ENCODE results near the gene ARID1B.
A peak's percentile ranks its signal among the peaks of the same experiment; 100 is the strongest.

The ARID1B gene

DNA sequence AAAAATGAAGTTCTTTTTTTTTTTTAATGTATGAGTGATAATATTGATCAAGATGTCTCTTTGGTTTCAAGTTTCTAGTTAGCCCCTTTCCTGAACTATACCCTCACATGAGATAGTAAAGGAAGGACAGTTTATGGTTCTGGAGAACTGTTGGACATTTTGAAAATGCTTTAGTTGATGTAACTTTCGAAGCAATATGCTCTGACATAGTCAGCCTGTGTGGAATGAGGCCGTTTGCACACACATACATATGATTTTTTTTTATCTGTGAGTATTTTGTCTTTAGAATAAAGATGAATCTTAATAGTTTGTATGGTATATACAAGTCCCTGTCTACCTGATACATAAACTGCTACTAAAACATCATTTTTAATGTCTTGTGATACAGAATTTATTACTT is 177.0 kb downstream of the ARID1B start:
- DNase-seq (ENCODE audit: extremely low read depth in 1 of 2, low read depth in 1 of 2) = no peak

DNA sequence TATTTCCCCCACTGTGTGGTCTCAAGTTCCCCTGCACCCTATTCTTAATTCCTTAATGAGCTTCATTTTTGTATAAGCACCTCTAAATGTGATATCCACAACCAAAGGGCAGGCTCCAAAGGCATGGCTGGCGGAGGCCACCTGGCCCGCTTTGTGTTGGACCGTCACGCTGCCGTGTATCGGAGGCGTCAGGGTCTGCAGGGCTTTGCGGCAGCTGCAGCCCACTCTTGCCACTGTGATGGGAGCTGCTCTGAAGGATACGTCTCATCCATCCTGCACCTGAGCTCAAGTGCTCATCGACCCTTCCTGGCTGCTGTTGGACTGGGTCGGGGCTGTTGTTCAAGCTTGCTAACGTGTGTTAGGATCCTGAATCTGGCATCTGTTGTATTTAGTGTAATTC is 177.6 kb downstream of the ARID1B start:
- DNase-seq (ENCODE audit: extremely low read depth in 1 of 2, low read depth in 1 of 2) = no peak

DNA sequence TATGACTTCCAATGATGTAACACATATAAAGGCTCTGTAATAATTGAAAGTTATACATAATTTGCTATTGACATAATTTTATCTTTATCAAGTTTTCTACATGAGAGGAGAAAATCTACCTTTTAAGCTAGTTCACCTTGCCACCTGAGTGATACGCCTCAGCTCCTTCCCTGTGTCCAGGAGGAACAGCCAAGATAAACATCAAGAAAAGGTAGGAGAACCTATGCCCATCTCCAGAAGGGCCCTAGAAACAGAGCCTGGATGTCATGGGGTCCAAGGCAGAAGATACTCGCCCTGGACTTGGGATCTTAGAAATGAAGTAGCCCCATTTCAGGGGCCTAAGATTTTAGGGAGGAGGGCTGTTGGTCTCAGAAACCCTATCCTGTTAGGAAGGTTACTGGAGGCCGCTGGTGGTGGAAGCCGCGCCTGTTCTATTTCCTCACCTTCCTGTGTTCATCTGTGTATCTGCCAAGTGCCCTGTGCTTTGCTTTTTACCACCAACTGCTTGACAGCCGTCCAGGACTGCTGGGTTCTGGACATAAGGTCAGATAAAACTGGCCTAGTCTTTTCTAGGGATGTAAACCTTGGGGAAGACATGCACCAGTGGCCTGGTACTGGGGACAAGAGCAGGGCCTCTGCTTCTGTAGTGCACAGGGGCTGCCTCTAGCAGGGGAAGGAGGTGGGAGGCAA is 178.5 kb downstream of the ARID1B start:
- no peak for DNase-seq (ENCODE audit: extremely low read depth in 1 of 2, low read depth in 1 of 2)

DNA sequence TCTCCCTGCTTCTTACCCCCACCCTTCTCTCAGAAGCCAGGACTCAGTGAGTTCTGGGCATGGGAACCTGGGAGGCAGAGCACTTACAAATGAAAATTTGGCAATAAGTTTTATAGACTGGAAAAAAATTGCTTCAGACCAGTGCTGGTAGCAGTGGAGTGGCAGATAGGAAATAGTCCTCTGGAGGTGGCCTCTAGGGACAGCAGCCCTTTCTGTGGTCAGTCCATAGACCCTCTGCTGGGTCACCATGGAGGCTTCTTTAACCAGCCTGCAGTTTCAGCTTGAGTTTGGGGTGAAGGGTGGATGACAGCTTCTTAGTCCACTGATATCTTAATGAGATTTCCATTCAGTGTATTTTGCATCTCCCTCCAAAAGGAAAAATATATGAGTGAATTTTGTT is 179.1 kb downstream of the ARID1B start:
- no peak for DNase-seq (ENCODE audit: extremely low read depth in 1 of 2, low read depth in 1 of 2)

DNA sequence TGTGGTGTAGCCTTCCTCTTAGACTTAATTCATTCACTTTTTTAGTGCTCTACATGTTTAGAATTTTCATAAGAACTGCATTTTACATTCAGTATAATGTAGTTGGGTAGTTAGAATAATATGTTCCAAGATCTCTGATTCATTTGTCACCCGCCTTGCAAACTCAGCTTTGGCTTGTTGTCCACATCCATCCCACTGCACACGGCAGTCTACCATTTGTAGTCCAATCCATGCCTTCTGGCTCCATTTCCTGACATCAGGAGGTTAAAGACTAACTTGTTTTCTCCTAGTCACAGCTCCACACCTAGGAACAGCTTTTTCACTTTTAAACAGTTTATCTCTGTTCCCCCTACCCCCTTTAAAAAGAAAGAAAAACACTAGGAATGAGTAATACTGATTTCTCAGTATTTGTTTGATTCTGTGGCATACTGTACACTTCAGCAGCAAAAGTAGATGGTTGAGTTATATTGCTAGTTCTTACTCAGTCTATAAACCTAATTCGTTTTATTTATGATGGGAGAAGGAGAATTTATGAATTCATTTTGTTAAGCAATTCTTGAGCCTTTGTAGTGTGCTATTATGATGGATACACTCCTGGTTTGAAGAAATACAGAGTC is 180.9 kb downstream of the ARID1B start:
- DNase-seq (ENCODE audit: extremely low read depth in 1 of 2, low read depth in 1 of 2) = no peak

DNA sequence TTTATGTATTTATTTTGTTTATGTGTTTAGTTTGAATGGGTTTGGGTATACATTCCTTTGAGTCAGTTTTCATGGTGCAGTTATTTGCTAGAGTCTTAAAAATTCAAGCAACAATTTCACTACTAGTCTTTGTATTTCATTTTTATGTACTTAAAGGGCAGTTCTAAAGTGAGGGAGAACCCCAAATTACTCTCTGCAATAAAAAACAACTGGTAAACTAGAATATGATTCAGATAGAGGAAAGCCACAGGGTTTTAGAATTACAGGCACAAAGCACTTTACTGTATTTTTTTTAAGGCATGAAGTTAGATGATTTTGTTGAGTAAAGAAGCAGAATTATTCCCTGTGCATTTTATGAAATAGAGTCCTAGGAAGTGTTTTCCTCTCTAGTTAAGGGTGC is 183.3 kb downstream of the ARID1B start:
- no peak for DNase-seq (ENCODE audit: extremely low read depth in 1 of 2, low read depth in 1 of 2)

DNA sequence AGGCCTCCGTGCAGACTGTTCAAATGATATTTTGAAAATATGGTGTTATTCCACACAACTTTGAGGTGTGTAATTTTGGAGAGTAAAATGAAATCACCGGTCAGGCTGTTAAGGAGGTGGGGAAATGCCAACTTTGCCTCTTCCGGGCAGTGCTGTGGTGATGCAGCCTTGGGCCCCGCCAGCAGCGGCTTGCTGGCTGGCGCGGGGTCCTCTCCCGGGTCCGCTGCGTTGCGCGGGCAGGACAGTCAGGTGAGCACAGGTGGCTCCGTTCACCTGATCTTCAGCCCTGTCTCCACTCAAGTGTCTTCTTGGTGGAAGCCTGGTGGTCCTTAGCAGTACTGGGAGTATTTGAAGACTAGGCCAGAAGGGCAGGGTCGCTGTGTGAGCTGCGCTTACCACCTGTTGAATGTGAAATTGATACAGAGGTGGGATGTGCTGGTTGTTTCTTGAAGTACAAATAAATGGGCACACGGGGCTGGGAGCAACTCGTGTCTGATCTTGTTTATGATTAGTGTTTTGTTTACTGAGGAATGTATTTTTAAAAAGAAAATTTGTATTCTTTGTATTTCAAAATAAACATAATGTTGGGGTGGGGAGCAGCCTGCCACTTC is 184.2 kb downstream of the ARID1B start:
- DNase-seq (ENCODE audit: extremely low read depth in 1 of 2, low read depth in 1 of 2) = no peak

DNA sequence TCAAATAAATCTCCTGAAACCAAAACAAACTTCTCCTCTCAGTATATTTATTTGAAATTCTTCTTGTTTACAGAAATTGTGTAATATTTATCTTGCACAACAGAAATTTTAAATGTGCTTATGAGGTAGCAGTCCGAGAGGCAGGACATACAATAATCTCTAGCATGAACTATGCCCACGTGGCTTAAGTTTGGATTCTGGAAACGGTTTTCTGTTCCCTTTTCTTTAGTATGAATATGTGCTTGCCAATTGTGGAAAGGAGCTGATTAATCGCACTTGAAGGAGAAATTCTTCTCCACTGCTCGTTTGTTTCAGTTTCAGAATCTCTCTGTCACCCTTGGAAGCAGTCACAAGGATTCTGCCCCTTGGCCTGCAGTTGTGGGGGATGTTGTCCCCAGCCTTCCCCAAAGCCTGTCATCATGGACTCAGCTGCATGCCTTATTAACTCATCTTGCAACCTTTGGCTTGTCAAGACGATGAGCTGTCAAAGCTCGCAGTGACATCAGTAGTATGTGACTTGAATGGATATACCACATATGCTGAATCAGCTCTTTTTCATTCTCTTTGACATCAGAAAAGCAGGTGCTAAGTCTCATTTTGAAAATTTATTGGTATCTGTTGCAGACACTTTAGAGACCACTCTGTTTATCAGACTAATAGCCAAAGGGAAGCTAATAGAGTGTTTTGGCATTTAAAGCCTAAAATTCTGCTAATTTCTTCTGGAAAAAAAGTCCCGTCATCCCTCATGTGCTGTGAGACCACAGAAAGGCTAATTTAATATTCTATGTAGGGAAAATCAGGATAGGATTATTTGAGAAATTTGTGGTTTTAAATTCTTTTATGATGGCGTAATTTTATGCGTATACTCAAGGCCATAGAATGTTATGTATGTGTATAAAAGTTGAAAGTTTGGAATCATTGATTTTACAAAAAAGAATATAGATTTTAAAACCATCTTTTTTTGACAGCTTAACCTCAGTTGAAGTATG is 186.8 kb downstream of the ARID1B start:
- peak in 1 of 2 donors; percentile 61 for DNase-seq (ENCODE audit: extremely low read depth in 1 of 2, low read depth in 1 of 2)

DNA sequence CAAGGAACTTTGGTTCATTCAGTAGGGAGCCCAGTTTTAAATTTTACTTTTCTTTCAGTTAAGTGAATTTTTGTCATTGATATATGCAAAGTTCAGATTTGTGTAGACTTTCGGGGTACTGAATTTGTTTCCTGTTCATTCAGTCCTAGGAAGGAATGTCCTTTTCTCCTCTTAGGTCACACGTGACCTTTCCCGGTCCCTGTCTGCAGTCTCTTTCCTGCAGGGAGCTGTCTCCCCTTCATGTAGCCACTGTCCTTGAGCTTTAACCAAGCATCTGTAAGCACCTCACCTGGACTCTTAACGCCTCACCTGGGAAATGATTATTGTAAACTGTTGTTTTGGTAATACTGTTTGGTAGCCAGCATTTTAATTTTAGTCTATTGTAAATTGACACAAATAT is 190.7 kb downstream of the ARID1B start:
- no peak for DNase-seq (ENCODE audit: extremely low read depth in 1 of 2, low read depth in 1 of 2)

DNA sequence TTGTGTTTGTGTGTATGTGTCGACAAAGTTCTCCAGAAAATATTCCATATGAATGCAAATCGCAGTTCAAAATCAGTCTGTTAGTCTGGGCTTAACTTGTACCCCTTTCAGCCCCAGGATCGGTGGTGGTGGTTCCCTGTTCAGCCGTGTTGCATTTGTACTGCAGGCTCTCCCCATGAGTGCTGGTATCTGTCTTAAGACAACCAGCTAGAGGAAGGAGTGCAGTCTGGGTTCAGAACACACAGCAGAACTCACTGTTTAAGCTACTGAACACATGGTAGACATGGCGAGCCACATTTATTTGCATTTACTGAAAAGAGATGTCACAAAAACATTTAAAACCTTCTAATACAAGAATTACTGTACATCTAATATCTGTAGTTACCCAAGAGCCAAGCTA is 192.1 kb downstream of the ARID1B start:
- DNase-seq (ENCODE audit: extremely low read depth in 1 of 2, low read depth in 1 of 2) = no peak

DNA sequence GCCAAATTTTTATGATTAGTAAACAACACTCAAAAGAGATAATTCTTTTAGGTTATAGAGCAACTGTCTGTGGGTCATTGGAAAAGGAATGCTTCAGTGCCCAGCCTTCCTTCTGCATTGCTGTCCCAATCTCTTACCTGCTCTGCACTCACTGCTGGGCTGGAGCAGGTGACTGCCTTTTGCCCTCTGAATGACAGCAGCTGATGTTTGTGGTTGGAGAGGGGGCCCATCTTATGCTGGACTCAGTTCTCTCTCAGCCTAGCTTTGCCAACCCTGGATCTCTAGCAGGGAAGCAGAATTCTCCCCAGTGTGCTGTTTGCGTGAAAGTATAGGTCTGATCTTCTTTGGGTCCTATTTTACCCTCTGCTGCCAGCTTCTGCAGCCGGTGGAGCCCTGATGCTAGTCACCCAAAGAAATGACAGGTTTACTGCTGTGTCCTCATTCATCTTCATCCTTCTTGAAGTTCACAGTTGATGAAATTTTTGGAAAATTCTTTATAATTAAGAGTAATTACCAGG is 193.5 kb downstream of the ARID1B start:
- no peak for DNase-seq (ENCODE audit: extremely low read depth in 1 of 2, low read depth in 1 of 2)

DNA sequence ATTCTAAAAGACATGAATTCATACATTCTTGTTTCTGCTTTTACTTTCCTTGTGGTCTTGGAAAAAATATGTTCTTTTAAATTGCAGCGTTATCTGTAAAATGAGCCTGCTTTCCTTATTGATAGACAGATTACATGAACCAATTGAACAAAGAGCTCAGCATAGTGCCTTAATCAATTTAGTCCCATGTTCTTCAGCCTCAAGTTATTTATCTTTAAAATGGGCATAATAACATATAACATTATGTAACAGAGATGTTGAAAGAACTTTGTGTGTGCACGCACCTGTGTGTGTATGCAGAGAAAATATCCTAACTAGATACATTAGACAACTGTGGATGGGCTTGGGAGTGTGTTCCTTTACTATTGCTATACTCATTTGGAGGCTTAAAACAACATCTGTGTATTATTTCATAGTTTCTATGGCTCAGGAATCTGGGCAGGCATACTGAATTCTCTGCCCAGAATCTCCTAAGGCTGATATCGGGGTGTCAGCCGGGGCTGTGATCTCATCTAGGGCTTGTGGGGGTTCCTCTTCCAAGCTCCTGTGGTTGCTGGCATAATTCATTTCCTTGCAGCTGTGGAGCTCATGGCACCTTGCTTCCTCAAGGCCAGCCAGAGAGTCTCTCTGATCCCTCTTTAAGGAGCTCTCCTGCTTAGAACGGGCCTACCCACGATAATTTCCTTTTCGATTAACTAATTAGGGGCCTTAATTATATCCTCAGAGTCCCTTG is 194.1 kb downstream of the ARID1B start:
- no peak for DNase-seq (ENCODE audit: extremely low read depth in 1 of 2, low read depth in 1 of 2)

DNA sequence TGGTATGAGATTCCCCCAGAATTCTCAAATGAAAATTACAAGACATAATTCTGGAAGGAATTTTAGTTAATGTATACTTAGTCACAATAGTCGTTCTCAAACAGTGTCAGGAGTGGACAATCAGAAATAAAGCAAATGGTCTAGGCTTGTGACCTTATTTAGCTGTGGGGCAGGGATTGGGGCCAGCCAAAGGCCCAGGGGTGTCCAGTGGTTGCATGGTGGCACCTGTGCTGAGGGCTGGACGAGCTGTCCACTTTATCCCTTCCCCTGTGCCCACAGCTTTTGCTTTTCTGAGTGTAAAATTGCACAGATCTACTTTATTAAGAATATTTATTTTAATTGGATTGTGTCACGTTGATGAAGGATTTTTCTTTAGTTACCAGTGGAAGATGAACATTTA is 195.0 kb downstream of the ARID1B start:
- no peak for DNase-seq (ENCODE audit: extremely low read depth in 1 of 2, low read depth in 1 of 2)

DNA sequence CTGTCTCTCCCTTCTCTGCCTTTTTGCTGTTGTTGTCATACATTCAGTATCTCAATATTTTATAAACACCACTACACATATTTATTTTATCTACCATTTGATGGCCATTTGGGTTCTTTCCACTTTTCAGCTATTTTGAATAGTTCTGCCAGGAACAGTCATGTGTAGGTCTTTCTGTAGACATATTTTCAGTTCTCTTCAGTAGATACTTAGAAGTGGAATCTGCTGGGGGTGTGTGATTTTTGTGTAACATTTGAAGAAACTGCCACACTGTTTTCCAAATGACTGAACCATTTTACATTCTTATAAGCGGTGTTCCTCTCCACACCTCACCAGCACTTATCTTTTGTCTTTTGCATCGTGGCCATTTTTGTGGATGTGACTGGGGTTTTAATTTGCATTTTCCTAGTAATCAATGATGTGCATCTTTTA is 197.7 kb downstream of the ARID1B start:
- DNase-seq (ENCODE audit: extremely low read depth in 1 of 2, low read depth in 1 of 2) = no peak

DNA sequence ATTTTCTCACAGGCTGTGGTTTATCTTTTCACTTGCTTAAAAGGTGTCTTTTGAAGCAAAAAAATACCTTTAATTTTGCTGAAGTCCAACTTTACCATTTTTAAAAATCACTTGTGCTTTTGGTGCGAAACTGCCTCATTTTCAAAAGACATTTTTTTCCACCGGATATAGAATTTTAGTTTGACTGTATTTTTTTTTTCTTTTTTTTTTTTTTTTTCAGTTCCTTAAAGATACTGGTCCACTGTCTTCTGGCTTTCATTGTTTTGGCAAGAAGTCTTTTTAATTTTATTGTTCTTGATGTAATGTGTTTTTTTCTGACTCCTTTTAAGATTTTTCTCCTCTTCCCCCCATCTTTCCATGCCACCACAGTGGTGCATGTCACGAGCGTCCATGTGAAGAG is 198.2 kb downstream of the ARID1B start:
- DNase-seq (ENCODE audit: extremely low read depth in 1 of 2, low read depth in 1 of 2) = no peak

DNA sequence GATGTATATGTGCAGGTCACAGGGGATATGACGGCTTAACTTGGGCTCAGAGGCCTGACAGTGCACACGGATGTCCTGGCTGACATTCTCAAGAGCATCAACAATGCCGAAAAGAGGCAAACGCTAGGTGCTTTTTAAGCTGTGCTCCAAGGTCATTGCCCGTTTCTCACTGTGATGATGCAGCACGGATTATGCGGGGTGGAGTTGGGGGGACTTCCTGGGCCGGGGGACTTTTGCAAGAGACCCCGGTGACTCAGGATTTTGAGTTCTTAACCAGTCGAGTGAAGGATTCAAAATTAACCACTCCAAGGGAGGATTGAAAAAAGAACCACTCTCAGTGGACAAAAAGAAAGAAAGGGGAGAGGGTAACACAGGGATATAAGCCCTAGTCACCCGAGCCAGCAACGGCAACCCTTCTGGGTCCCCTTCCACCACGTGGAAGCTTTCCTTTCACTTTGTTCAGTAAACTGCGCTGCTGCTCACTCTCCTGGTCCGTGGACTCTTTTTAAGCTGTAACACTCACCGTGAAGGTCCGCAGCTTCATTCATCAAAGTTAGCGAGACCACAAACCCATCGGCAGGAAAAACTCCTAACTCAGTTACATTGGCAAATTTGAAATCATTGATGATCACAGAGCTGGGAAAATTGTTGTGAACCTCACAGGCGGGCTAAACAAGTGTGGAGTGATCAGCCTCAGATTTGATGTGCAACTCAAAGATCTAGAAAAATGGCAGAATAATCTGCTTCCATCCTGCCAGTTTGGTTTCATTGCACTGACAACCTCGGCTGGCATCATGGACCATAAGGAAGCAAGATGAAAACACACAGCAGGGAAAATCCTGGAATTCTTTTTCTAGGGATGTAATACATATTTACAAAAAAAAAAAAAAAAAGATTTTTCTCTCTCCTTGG is 199.3 kb downstream of the ARID1B start:
- DNase-seq (ENCODE audit: extremely low read depth in 1 of 2, low read depth in 1 of 2) = no peak

DNA sequence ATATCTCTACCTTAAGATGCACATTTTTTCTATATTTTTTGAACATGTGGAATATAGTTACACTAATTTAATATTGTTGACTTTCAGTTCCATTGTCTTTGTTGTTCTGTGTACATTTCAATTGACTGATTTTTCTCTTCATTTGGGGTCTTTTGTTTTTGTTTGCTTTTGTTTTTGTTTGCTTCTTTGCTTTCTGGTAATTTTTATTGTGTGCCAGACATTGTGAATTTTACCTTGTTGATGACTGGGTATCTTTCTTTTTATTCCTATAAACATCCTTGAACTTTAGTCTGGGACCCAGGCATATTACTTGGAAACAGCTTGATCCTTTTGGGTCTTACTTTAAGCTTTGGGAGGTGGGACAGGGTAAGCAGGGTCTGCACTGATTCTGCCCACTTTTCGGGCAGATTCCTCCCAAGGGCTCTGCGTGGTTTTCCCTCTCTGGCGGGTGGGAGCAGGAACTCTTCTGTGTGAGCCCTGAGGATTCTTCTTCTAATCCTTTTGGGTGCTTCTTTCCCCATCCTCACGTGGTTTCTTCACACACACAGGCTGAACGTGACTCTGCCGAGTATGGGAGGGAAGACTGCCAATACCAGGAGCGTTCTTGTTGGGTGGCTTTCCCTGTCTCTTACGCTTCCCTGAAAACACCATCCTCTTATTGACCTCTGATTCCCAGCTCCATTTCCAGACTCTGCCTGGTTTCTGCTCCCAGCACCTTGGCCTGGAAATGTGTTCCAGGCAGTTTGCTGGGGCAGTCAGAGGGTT is 200.5 kb downstream of the ARID1B start:
- no peak for DNase-seq (ENCODE audit: extremely low read depth in 1 of 2, low read depth in 1 of 2)

DNA sequence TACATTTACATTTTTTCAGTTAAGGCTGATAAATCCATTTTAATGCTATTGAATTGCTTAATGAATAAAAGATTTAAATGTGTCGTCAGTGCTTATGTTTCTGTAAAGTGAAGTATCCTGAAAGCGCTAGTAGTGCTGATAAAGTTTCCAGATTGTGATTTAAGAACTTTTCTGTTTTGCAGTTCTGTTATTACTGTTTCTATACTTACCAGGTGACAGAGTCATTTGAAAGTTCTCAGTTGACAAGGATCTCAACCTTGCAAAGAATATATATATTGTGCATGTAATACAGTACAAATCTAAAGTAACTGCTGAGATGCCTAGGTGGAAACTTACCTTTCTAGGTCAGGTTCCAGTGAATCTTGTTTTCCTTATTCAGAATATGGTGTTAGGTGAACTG is 201.8 kb downstream of the ARID1B start:
- DNase-seq (ENCODE audit: extremely low read depth in 1 of 2, low read depth in 1 of 2) = no peak

DNA sequence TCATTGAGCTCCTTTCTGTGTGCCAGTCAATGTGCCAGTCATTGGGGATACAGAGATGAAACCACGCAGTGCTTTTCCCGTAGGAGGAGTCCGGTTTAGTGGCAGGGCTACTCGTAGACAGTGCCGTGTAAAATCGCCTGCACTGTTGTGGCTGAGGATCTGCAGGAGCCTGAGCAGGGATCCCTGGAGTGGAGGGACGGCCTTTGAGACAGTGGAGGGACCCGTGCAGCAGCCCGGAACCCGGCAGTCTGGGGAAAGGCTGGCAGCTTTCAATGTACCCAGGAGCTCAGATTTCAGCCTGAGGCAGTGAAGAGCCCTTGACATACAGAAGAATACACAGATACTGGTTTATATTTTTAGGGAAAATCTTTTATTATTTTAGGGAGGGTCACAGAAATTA is 203.3 kb downstream of the ARID1B start:
- no peak for DNase-seq (ENCODE audit: extremely low read depth in 1 of 2, low read depth in 1 of 2)
